GM10266 (cell line): ENCODE results near the gene NR3C1.
A peak's percentile ranks its signal among the peaks of the same experiment; 100 is the strongest.

Experiments
- DNase-seq: peaks from one replicate; pipeline ENCODE4 v3.0.0; 2012; ENCODE audit errors: extremely low spot score
- CTCF ChIP-seq: IDR thresholded peaks from 2 replicates; pipeline ENCODE4 v1.5.1; 2012; ENCODE audit warnings: mild to moderate bottlenecking, low read depth; ENCODE audit not compliant: control insufficient read depth, insufficient read depth; ENCODE audit errors: missing control alignments

Gene NR3C1

GRCh38 chr5:143442385-143442784 is 38.9 kb upstream of the NR3C1 start:
- DNase-seq: no peak
- TF ChIP-seq CTCF: no peak

GRCh38 chr5:143440448-143441115 is 37.1 kb upstream of the NR3C1 start:
- DNase-seq: no peak
- no peak for TF ChIP-seq CTCF

- no peak for DNase-seq
- TF ChIP-seq CTCF: no peak
Observed at GRCh38 chr5:143437666-143438273, 34.3 kb upstream of the NR3C1 start.

DNA sequence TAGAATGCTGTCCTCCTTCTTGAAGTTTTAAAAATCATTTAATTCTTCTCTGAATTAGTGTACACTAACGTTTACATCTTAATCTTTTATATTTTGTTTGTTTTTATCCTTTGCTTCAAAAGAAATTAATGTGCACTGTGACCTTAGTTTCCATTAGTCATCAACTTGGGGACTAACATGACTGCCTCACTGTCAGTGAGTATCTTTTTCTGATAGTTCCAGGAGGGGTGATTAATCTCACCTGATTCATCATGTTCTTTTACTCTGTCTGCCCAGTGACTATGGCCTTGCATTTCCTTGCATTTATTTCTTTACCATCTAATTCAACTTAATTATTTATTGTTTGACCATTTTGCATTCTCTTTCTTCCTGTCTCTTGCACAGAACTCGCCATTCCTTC is 33.4 kb upstream of the NR3C1 start:
- DNase-seq: no peak

GRCh38 chr5:143435210-143435657 is 31.7 kb upstream of the NR3C1 start:
- no peak for TF ChIP-seq CTCF
- peak; percentile 65 for DNase-seq

More for the DNA sequence above, 33.4 kb upstream of the NR3C1 start:
- no peak for TF ChIP-seq CTCF

DNA sequence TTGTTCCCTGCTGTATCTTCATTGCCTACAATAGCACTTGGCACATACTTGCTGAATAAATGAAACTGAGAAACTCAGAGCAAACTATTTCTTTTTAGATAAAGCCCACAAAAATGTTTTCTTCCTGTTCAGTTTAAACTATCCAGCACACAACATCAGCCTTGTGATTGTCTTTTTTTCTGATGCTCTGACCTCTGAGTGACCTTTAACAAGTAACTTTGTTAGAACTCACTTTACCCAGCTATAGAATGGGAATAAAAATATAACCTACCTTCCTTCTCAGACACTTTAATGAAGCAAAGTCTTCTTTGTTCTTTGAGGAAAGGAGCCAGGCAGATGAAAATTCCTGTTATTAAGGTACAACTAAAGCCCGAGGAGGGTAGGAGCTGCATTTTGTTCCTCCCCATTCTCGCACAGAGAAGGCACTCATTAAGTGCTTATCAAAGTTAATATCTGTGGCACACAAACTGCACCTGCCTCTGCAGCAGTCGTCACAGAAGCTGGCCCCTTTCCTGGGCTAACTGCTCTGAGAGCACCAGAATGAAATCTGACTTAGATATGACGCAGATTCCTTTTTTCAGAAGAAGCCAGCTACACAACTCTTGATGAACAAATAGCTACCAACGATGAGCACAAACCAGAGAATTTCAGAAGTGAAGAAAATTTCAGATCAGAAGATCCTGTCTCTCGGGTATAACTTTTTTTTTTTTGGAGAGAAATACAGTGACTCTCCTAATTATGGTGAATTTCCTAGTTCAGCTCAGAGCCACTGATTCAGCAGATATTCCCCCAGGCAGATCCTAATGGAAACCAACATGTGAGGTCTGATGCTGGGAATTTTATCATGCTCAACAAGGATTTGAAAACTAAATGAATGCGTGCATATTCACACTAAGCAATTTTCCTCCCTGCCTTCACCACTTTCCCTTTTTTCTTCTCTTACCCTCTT is 31.0 kb upstream of the NR3C1 start:
- DNase-seq: peak; percentile 18
- no peak for TF ChIP-seq CTCF
